ENCODE data around the gene RAMP2. TPM values are rescaled to one million over a fixed set of nuclear protein-coding genes. Genes with fewer than 3 reads are reported as not detected.

RAMP2 gene
- total and polyA plus RNA-seq, 2 of the 13 experiments (the other 11 are each of a cell fraction or from before 2014, with no cell fraction given) = 1.4 to 5.2 TPM

GRCh38 chr17:42744806-42745617, 16.0 kb upstream of the RAMP2 start, which contains the start of gene EZH1 (continued):
- TF ChIP-seq BORCS8-MEF2B (CRISPR knock-in tag; IDR thresholded peaks at IDR 0.05) = peak; percentile 98
- TF ChIP-seq, protein P1, sequence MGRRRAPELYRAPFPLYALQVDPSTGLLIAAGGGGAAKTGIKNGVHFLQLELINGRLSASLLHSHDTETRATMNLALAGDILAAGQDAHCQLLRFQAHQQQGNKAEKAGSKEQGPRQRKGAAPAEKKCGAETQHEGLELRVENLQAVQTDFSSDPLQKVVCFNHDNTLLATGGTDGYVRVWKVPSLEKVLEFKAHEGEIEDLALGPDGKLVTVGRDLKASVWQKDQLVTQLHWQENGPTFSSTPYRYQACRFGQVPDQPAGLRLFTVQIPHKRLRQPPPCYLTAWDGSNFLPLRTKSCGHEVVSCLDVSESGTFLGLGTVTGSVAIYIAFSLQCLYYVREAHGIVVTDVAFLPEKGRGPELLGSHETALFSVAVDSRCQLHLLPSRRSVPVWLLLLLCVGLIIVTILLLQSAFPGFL (CRISPR knock-in tag; IDR thresholded peaks at IDR 0.05) = no peak
- peak; percentile 79 for TF ChIP-seq TBX2 (CRISPR knock-in tag; IDR thresholded peaks at IDR 0.05; ENCODE audit: borderline replicate concordance)
- TF ChIP-seq ATM (IDR thresholded peaks at IDR 0.05; ENCODE audit: borderline replicate concordance) = no peak
- TF ChIP-seq MXD4 (CRISPR knock-in tag; IDR thresholded peaks at IDR 0.05) = peak; percentile 84
- peak; percentile 87; the same call in 1 of the 2 replicates for TF ChIP-seq ZNF234 (CRISPR knock-in tag; conservative IDR thresholded peaks at IDR 0.05)
- TF ChIP-seq SIN3A (IDR thresholded peaks at IDR 0.05; ENCODE audit: borderline replicate concordance, low read depth, low read length) = no peak
- peak; percentile 62 to 64; a peak in 3 of 4 replicates for TF ChIP-seq POLR2A (IDR thresholded peaks at IDR 0.05; ENCODE audit: insufficient read depth in 1 of 2, low read depth in 2 of 2, low read length in 2 of 2)
- TF ChIP-seq BHLHE40 (IDR thresholded peaks at IDR 0.05; ENCODE audit: low read length) = peak; percentile 81
- TF ChIP-seq ZNF687 (CRISPR knock-in tag; IDR thresholded peaks at IDR 0.05) = peak; percentile 97
- TF ChIP-seq, protein P2, sequence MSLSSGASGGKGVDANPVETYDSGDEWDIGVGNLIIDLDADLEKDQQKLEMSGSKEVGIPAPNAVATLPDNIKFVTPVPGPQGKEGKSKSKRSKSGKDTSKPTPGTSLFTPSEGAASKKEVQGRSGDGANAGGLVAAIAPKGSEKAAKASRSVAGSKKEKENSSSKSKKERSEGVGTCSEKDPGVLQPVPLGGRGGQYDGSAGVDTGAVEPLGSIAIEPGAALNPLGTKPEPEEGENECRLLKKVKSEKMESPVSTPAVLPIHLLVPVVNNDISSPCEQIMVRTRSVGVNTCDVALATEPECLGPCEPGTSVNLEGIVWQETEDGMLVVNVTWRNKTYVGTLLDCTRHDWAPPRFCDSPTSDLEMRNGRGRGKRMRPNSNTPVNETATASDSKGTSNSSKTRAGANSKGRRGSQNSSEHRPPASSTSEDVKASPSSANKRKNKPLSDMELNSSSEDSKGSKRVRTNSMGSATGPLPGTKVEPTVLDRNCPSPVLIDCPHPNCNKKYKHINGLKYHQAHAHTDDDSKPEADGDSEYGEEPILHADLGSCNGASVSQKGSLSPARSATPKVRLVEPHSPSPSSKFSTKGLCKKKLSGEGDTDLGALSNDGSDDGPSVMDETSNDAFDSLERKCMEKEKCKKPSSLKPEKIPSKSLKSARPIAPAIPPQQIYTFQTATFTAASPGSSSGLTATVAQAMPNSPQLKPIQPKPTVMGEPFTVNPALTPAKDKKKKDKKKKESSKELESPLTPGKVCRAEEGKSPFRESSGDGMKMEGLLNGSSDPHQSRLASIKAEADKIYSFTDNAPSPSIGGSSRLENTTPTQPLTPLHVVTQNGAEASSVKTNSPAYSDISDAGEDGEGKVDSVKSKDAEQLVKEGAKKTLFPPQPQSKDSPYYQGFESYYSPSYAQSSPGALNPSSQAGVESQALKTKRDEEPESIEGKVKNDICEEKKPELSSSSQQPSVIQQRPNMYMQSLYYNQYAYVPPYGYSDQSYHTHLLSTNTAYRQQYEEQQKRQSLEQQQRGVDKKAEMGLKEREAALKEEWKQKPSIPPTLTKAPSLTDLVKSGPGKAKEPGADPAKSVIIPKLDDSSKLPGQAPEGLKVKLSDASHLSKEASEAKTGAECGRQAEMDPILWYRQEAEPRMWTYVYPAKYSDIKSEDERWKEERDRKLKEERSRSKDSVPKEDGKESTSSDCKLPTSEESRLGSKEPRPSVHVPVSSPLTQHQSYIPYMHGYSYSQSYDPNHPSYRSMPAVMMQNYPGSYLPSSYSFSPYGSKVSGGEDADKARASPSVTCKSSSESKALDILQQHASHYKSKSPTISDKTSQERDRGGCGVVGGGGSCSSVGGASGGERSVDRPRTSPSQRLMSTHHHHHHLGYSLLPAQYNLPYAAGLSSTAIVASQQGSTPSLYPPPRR (CRISPR knock-in tag; IDR thresholded peaks at IDR 0.05; ENCODE audit: borderline replicate concordance) = 0 out of 2 replicates have a peak, but pooled peaks have one; percentile 59
- peak; percentile 23 for TF ChIP-seq SALL2 (CRISPR knock-in tag; IDR thresholded peaks at IDR 0.05)
- no peak for TF ChIP-seq IKZF1 (IDR thresholded peaks at IDR 0.05)
- peak; percentile 91 for TF ChIP-seq ZIK1 (CRISPR knock-in tag; IDR thresholded peaks at IDR 0.05; ENCODE audit: borderline replicate concordance, low read depth)
- no peak; the same call in 1 of the 2 replicates for TF ChIP-seq MIER2 (CRISPR knock-in tag; IDR thresholded peaks at IDR 0.05)
- TF ChIP-seq CERS6 (CRISPR knock-in tag; IDR thresholded peaks at IDR 0.05) = no peak; the same call in 1 of the 2 replicates
- TF ChIP-seq THAP11 (CRISPR knock-in tag; IDR thresholded peaks at IDR 0.05) = peak; percentile 76
- TF ChIP-seq CEBPG (CRISPR knock-in tag; IDR thresholded peaks at IDR 0.05) = no peak; the same call in none of the 2 replicates
- TF ChIP-seq ZNF768 (CRISPR knock-in tag; IDR thresholded peaks at IDR 0.05) = 0 out of 2 replicates have a peak, but pooled peaks have one; percentile 13
- peak; percentile 56 for TF ChIP-seq PHF20 (CRISPR knock-in tag; IDR thresholded peaks at IDR 0.05)
